ENCODE results near the gene TCP1. TPM values are rescaled to one million over a fixed set of nuclear protein-coding genes. Genes with fewer than 3 reads are reported as not detected.

The TCP1 gene
- total and polyA plus RNA-seq, 2 of the 13 experiments (the other 11 are each of a cell fraction or from before 2014, with no cell fraction given), result 116 to 553 TPM

- TF ChIP-seq FIP1L1 (IDR thresholded peaks at IDR 0.05; ENCODE audit: borderline replicate concordance, insufficient read depth, low read depth, low read length) (no peak), ZNF362 (CRISPR knock-in tag; IDR thresholded peaks at IDR 0.05; ENCODE audit: borderline replicate concordance) (peak; percentile 45; the same call in 1 of the 2 replicates), RARG (CRISPR knock-in tag; IDR thresholded peaks at IDR 0.05; ENCODE audit: low read depth) (no peak), ZBTB3 (CRISPR knock-in tag; IDR thresholded peaks at IDR 0.05; ENCODE audit: borderline replicate concordance, low read depth) (no peak; the same call in 1 of the 2 replicates), ATF5 (CRISPR knock-in tag; IDR thresholded peaks at IDR 0.05; ENCODE audit: low read depth) (no peak), ZNF530 (CRISPR knock-in tag; IDR thresholded peaks at IDR 0.05; ENCODE audit: low read depth) (no peak), ZSCAN29 (CRISPR knock-in tag; conservative IDR thresholded peaks at IDR 0.05) (no peak), NFAT5 (CRISPR knock-in tag; IDR thresholded peaks at IDR 0.05) (no peak), RELA (CRISPR knock-in tag; IDR thresholded peaks at IDR 0.05) (0 out of 2 replicates have a peak, but pooled peaks have one; percentile 20), TAF15 (IDR thresholded peaks at IDR 0.05; ENCODE audit: low read depth, low read length, poor library complexity, severe bottlenecking) (no peak), ZNF431 (CRISPR knock-in tag; IDR thresholded peaks at IDR 0.05; ENCODE audit: borderline replicate concordance, low read depth) (no peak), SP140L (CRISPR knock-in tag; IDR thresholded peaks at IDR 0.05; ENCODE audit: borderline replicate concordance) (no peak; the same call in 1 of the 2 replicates), ZNF782 (CRISPR knock-in tag; IDR thresholded peaks at IDR 0.05; ENCODE audit: borderline replicate concordance) (0 out of 2 replicates have a peak, but pooled peaks have one; percentile 49), SOX6 (IDR thresholded peaks at IDR 0.05) (no peak), SOX6 (CRISPR knock-in tag; IDR thresholded peaks at IDR 0.05) (no peak; the same call in 1 of the 2 replicates), GTF3A (CRISPR knock-in tag; conservative IDR thresholded peaks at IDR 0.05) (no peak), ATM (IDR thresholded peaks at IDR 0.05; ENCODE audit: borderline replicate concordance) (no peak), GMEB1 (CRISPR knock-in tag; IDR thresholded peaks at IDR 0.05; ENCODE audit: borderline replicate concordance) (peak; percentile 98)
Measured at GRCh38 chr6:159790149-159790955, 950 bp upstream of the TCP1 start, which contains the start of gene MRPL18 (continued).

Data from HepG2 (cell line).